BE2C (cell line): ENCODE measurements around the gene PURA.

ENCODE experiments used
- DNase-seq: peaks from one replicate; pipeline ENCODE4 v3.0.0-alpha.2; 2020
- H3K27me3 ChIP-seq: fragments of 250-450 bp; sonication (Bioruptor Pico); 2 replicates; pipeline ENCODE4 v1.5.1; 2020; ENCODE audit warnings: mild to moderate bottlenecking
- H3K36me3 ChIP-seq: fragments of 250-450 bp; sonication (Bioruptor Pico); 2 replicates; pipeline ENCODE4 v1.5.1; 2020; ENCODE audit warnings: mild to moderate bottlenecking
- H3K4me1 ChIP-seq: fragments of 250-450 bp; sonication (Bioruptor Pico); 2 replicates; pipeline ENCODE4 v1.5.1; 2020
- H3K4me3 ChIP-seq: 2 replicates; pipeline ENCODE4 v1.5.1; 2011; ENCODE audit warnings: low read depth, low read length
- H3K9me3 ChIP-seq: fragments of 250-450 bp; sonication (Bioruptor Pico); 2 replicates; pipeline ENCODE4 v1.5.1; 2020
- CTCF ChIP-seq: IDR thresholded peaks from 2 replicates; pipeline ENCODE4 v1.5.1; 2012; ENCODE audit warnings: mild to moderate bottlenecking, low read depth, low read length

The PURA gene

GRCh38 chr5:140111011-140111858 lies 2.7 kb upstream of the PURA start:
- Histone ChIP-seq H3K36me3 (no peaks in the 10 kb centered on the region), H3K4me1 (no peaks in the 10 kb centered on the region), H3K9me3 (no peaks in the 10 kb centered on the region), H3K27me3 (peaks cover 32% of the 10 kb centered on the region), H3K4me3 (no peak overlapping the region)
- no peak for TF ChIP-seq CTCF
- no peak for DNase-seq

- H3K4me1 ChIP-seq, result no peaks in the 10 kb centered on the region
- no peak for DNase-seq
Observed at GRCh38 chr5:140111859-140112551, 1.9 kb upstream of the PURA start.

GRCh38 chr5:140112685-140113179 lies 1.2 kb upstream of the PURA start:
- Histone ChIP-seq H3K4me1 (no peaks in the 10 kb centered on the region), H3K27me3 (peaks cover 32% of the 10 kb centered on the region), H3K36me3 (no peaks in the 10 kb centered on the region), H3K4me3 (peak overlapping the region; percentile 80), H3K9me3 (no peaks in the 10 kb centered on the region)
- TF ChIP-seq CTCF, result no peak
- no peak for DNase-seq

More at GRCh38 chr5:140111859-140112551, 1.9 kb upstream of the PURA start:
- Histone ChIP-seq H3K27me3 (peaks cover 32% of the 10 kb centered on the region), H3K36me3 (no peaks in the 10 kb centered on the region), H3K4me3 (no peak overlapping the region), H3K9me3 (no peaks in the 10 kb centered on the region)
- TF ChIP-seq CTCF, result no peak

GRCh38 chr5:140113180-140113698 lies 670 bp upstream of the PURA start:
- H3K27me3 ChIP-seq, result peaks cover 32% of the 10 kb centered on the region
- DNase-seq, result peak; percentile 41
- no peak for TF ChIP-seq CTCF
- peak overlapping the region; percentile 80 for H3K4me3 ChIP-seq
- H3K36me3 ChIP-seq, result no peaks in the 10 kb centered on the region
- no peaks in the 10 kb centered on the region for H3K4me1 ChIP-seq
- no peaks in the 10 kb centered on the region for H3K9me3 ChIP-seq

GRCh38 chr5:140114341-140115185 lies 654 bp downstream of the PURA start:
- DNase-seq, result peak; percentile 73
- Histone ChIP-seq H3K4me1 (no peaks in the 10 kb centered on the region), H3K27me3 (peaks cover 22% of the 10 kb centered on the region), H3K36me3 (no peaks in the 10 kb centered on the region), H3K4me3 (peak overlapping the region; percentile 81), H3K9me3 (no peaks in the 10 kb centered on the region)
- no peak for TF ChIP-seq CTCF
